Hepatocyte (in vitro differentiated cells): ENCODE measurements around the gene RNF208. TPM values are rescaled to one million over a fixed set of nuclear protein-coding genes. Genes with fewer than 3 reads are reported as not detected.
A peak's percentile ranks its signal among the peaks of the same experiment; 100 is the strongest.

Experiments
- DNase-seq: peaks from one replicate; pipeline ENCODE4 v3.0.0-alpha.2; 2016; ENCODE audit warnings: low spot score
- H2AFZ ChIP-seq: fragments of 200-600 bp; sonication (generic); 2 replicates; pipeline ENCODE4 v1.6.0; 2016; ENCODE audit warnings: antibody characterized with exemption, mild to moderate bottlenecking
- H3K27ac ChIP-seq: fragments of 200-600 bp; sonication (generic); 2 replicates; pipeline ENCODE4 v1.5.1; 2016; ENCODE audit warnings: mild to moderate bottlenecking
- H3K27me3 ChIP-seq: fragments of 200-600 bp; sonication (generic); 2 replicates; pipeline ENCODE4 v1.6.1; 2016
- H3K36me3 ChIP-seq: fragments of 200-600 bp; sonication (generic); replicated peaks from 2 replicates; pipeline ENCODE4 v1.5.1; 2016; ENCODE audit warnings: low read depth; ENCODE audit not compliant: insufficient read depth
- H3K4me1 ChIP-seq: fragments of 200-600 bp; sonication (generic); 2 replicates; pipeline ENCODE4 v1.5.1; 2016; ENCODE audit warnings: mild to moderate bottlenecking, moderate library complexity; ENCODE audit not compliant: insufficient read depth
- H3K4me2 ChIP-seq: fragments of 200-600 bp; sonication (generic); 2 replicates; pipeline ENCODE4 v1.6.0; 2016
- H3K4me3 ChIP-seq: fragments of 200-600 bp; sonication (generic); 2 replicates; pipeline ENCODE4 v1.5.1; 2016; ENCODE audit warnings: mild to moderate bottlenecking
- H3K79me2 ChIP-seq: fragments of 200-600 bp; sonication (generic); 2 replicates; pipeline ENCODE4 v1.6.0; 2017; ENCODE audit warnings: mild to moderate bottlenecking
- H3K9me2 ChIP-seq: fragments of 200-600 bp; sonication (generic); replicated peaks from 2 replicates; pipeline ENCODE4 v1.6.0; 2017; ENCODE audit warnings: mild to moderate bottlenecking; ENCODE audit not compliant: insufficient read depth
- H3K9me3 ChIP-seq: fragments of 200-600 bp; sonication (generic); 2 replicates; pipeline ENCODE4 v1.5.1; 2016; ENCODE audit warnings: low read depth, mild to moderate bottlenecking
- H4K20me1 ChIP-seq: fragments of 200-600 bp; sonication (generic); 2 replicates; pipeline ENCODE4 v1.6.0; 2016; ENCODE audit warnings: mild to moderate bottlenecking; ENCODE audit not compliant: insufficient read depth, poor library complexity, severe bottlenecking
- EZH2 ChIP-seq: fragments of 200-600 bp; sonication (generic); IDR thresholded peaks from 2 replicates; pipeline ENCODE4 v1.6.1; 2016; ENCODE audit warnings: antibody characterized with exemption, mild to moderate bottlenecking, borderline replicate concordance
- EZH2phosphoT487 ChIP-seq: fragments of 200-600 bp; sonication (generic); IDR thresholded peaks from one replicate; pipeline ENCODE4 v1.6.1; 2018; ENCODE audit warnings: antibody characterized with exemption, mild to moderate bottlenecking, low read depth, moderate library complexity; ENCODE audit not compliant: unreplicated experiment, severe bottlenecking
- WGBS: methylation state at CpG from one replicate; pipeline ENCODE4 v1.1.6; 2016; ENCODE audit warnings: low lambda C conversion rate; ENCODE audit errors: missing lambda C conversion rate; 5-methylcytosine and 5-hydroxymethylcytosine counted together
- polyA plus RNA-seq: library from polyadenylated mRNA; unstranded; fragments of >200 nt; fragmentation: Nextera tagmentation; extraction: Ambion mirVana; gene quantifications from 2 replicates; pipeline ENCODE4 v1.2.1, GENCODE V29; 2016
- total RNA-seq: library from RNA; depleted of rRNA; stranded (reverse); fragments of >200 nt; gene quantifications from 2 replicates; pipeline ENCODE4 v1.2.3, GENCODE V29; 2014
- TF ChIP-seq, protein P1 (sequence below): fragments of 200-600 bp; sonication (generic); IDR thresholded peaks from 2 replicates; pipeline ENCODE4 v1.5.1; 2016; ENCODE audit warnings: antibody characterized with exemption, mild to moderate bottlenecking; ENCODE audit not compliant: poor library complexity

The RNF208 gene
- total and polyA plus RNA-seq, 2 experiments from 2014 or later: 1.6 to 3.3 TPM

DNA sequence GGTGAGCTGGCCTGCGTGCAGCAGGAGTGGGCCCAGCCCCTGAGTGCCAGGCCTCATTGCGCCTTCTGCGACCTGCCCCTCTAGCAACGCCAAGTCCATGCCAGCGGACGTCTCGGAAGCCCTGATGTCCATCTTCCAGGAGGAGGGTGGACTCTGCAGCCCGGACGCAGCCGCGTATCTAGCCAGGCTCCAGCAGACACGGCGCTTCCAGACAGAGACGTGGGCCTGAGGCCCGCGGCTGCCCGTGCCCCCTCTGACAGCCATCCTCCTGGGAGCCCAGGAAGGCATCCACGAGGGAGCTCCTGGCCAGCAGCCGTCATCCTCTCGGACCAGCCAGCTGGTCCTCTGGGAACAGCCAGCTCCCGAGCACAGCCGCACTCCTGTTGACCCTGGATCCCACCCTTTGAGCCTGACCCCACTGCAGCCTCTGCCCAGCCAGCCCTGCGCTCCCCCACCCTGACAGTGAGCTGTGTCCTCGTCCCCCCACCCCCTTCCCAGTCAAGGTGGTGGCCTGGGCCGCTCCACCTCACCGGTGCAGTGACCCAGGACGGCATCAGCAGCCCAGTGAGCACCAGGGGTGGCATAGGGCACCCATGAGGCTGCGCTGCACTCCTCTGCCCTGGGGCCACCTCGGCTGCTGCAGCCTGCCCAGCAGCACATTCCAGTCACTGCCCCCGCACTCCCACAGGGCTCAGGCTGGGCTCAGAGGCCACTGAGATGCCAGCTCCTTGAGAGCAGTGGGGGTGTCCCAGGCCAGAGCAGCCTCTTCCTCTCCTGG is 5.7 kb downstream of the RNF208 start:
- Histone ChIP-seq H3K4me2 (peak overlapping the region; percentile 70), H2AFZ (no peak overlapping the region), H3K27ac (no peak overlapping the region), H3K9me3 (no peaks in the 10 kb centered on the region), H3K79me2 (no peaks in the 10 kb centered on the region), H3K27me3 (no peaks in the 10 kb centered on the region), H3K4me1 (peaks cover 22% of the 10 kb centered on the region), H3K4me3 (no peak overlapping the region), H4K20me1 (no peaks in the 10 kb centered on the region), H3K36me3 (no peaks in the 10 kb centered on the region), H3K9me2 (no peaks in the 10 kb centered on the region)
- 94% methylated on average over 21 of the region's 30 CpGs for WGBS
- TF ChIP-seq, protein P1, sequence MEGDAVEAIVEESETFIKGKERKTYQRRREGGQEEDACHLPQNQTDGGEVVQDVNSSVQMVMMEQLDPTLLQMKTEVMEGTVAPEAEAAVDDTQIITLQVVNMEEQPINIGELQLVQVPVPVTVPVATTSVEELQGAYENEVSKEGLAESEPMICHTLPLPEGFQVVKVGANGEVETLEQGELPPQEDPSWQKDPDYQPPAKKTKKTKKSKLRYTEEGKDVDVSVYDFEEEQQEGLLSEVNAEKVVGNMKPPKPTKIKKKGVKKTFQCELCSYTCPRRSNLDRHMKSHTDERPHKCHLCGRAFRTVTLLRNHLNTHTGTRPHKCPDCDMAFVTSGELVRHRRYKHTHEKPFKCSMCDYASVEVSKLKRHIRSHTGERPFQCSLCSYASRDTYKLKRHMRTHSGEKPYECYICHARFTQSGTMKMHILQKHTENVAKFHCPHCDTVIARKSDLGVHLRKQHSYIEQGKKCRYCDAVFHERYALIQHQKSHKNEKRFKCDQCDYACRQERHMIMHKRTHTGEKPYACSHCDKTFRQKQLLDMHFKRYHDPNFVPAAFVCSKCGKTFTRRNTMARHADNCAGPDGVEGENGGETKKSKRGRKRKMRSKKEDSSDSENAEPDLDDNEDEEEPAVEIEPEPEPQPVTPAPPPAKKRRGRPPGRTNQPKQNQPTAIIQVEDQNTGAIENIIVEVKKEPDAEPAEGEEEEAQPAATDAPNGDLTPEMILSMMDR: no peak
- no peak for TF ChIP-seq EZH2
- no peak for TF ChIP-seq EZH2phosphoT487
- DNase-seq: no peak

DNA sequence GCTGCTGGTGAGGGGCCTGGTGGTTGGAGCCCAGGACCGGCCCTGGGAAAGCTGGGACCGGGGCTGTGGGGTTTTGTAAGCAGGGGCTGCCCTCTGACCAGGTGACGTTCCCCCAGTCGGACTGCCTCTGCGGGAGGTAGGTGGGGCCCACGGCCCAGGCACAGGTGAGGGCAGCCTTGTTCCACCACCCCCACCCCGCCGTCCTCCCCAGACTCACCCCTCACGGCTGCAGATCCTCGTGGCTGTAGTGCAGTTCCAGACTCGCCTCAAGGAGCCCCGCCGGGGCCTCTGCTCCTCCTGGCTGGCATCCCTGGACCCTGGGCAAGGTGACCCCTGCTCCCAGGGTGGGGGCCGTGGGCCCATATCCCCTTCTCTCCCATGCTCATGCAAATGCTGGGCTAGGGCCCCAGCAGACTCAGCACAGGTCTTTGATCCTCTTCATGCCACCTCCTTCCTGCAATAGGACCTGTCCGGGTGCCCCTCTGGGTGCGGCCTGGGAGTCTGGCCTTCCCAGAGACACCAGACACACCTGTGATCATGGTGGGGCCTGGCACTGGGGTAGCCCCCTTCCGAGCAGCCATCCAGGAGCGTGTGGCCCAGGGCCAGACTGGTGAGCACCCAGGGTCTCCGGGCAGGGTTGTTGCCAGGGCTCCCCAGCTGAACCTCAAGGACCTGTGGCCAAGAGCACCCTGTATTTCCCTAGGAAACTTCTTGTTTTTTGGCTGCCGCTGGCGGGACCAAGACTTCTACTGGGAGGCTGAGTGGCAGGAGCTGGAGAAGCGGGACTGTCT is 6.6 kb downstream of the RNF208 start:
- Histone ChIP-seq H3K9me3 (no peaks in the 10 kb centered on the region), H2AFZ (no peak overlapping the region), H3K4me3 (no peak overlapping the region), H3K27ac (no peak overlapping the region), H3K36me3 (no peaks in the 10 kb centered on the region), H3K4me2 (no peak overlapping the region), H3K79me2 (no peaks in the 10 kb centered on the region), H3K4me1 (peaks cover 22% of the 10 kb centered on the region), H4K20me1 (no peaks in the 10 kb centered on the region), H3K9me2 (no peaks in the 10 kb centered on the region), H3K27me3 (no peaks in the 10 kb centered on the region)
- TF ChIP-seq EZH2phosphoT487: no peak
- TF ChIP-seq, protein P1: no peak
- no peak for TF ChIP-seq EZH2
- DNase-seq: no peak
- 96% methylated on average over 18 of the region's 22 CpGs for WGBS

DNA sequence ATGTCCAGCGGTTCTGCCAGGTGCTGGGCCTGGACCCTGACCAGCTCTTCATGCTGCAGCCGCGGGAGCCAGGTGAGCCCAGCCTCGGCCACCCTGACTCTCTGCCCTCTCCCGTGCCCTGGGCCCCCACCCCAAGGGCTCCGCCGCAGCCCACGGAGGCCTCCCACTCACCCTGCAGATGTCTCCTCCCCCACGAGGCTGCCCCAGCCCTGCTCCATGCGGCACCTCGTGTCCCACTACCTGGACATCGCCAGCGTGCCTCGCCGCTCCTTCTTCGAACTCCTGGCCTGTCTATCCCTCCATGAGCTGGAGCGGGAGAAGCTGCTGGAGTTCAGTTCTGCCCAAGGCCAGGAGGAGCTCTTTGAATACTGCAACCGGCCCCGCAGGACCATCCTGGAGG is 7.4 kb downstream of the RNF208 start:
- no peaks in the 10 kb centered on the region for H3K36me3 ChIP-seq
- WGBS: 95% methylated on average over 7 of the region's 19 CpGs

More for the DNA sequence above, 7.4 kb downstream of the RNF208 start:
- no peaks in the 10 kb centered on the region for H3K79me2 ChIP-seq
- no peak overlapping the region for H3K27ac ChIP-seq
- H4K20me1 ChIP-seq: no peaks in the 10 kb centered on the region
- H3K4me1 ChIP-seq: peaks cover 22% of the 10 kb centered on the region
- H2AFZ ChIP-seq: no peak overlapping the region
- TF ChIP-seq, protein P1: no peak
- TF ChIP-seq EZH2phosphoT487 (no peak), EZH2 (no peak)
- H3K9me3 ChIP-seq: no peaks in the 10 kb centered on the region
- no peak for DNase-seq
- H3K4me2 ChIP-seq: no peak overlapping the region
- H3K9me2 ChIP-seq: no peaks in the 10 kb centered on the region
- H3K4me3 ChIP-seq: no peak overlapping the region
- no peaks in the 10 kb centered on the region for H3K27me3 ChIP-seq
